HG03108 (cell line): ENCODE results near the gene KLF9.

ENCODE experiments used
- ATAC-seq: cut with Tn5 transposase; IDR thresholded peaks from one replicate; pipeline ENCODE4 v1.9.1; 2021; ENCODE audit warnings: moderate library complexity; ENCODE audit not compliant: unreplicated experiment

Gene KLF9

GRCh38 chr9:70413799-70414775 lies at the start of gene KLF9:
TSS of gene KLF9 (minus strand) at chr9:70414657. CDS start at chr9:70413363, 1,294 bp downstream.
- ATAC-seq, result peak; percentile 64

GRCh38 chr9:70463877-70464276 lies 49.4 kb upstream of the KLF9 start:
- ATAC-seq, result no peak

GRCh38 chr9:70462300-70462699 lies 47.8 kb upstream of the KLF9 start:
- ATAC-seq, result no peak

GRCh38 chr9:70457235-70457634 lies 42.8 kb upstream of the KLF9 start:
- no peak for ATAC-seq

- no peak for ATAC-seq
Measured at GRCh38 chr9:70455993-70456704, 41.7 kb upstream of the KLF9 start.

GRCh38 chr9:70452365-70452764 lies 37.9 kb upstream of the KLF9 start:
- no peak for ATAC-seq

- no peak for ATAC-seq
Measured at GRCh38 chr9:70451765-70452164, 37.3 kb upstream of the KLF9 start.

- no peak for ATAC-seq
Measured at GRCh38 chr9:70450738-70451137, 36.3 kb upstream of the KLF9 start.

GRCh38 chr9:70449461-70449860 lies 35.0 kb upstream of the KLF9 start:
- no peak for ATAC-seq

GRCh38 chr9:70448919-70449318 lies 34.5 kb upstream of the KLF9 start:
- no peak for ATAC-seq

- ATAC-seq, result no peak
Measured at GRCh38 chr9:70444904-70445303, 30.4 kb upstream of the KLF9 start.

GRCh38 chr9:70442328-70442848 lies 27.9 kb upstream of the KLF9 start:
- no peak for ATAC-seq

- ATAC-seq, result no peak
Measured at GRCh38 chr9:70441622-70442021, 27.2 kb upstream of the KLF9 start.

- no peak for ATAC-seq
Measured at GRCh38 chr9:70439991-70440706, 25.7 kb upstream of the KLF9 start.

- ATAC-seq, result no peak
Measured at GRCh38 chr9:70438341-70438928, 24.0 kb upstream of the KLF9 start.

- ATAC-seq, result no peak
Measured at GRCh38 chr9:70435948-70436347, 21.5 kb upstream of the KLF9 start.

GRCh38 chr9:70429899-70430298 lies 15.4 kb upstream of the KLF9 start:
- ATAC-seq, result no peak

- no peak for ATAC-seq
Measured at GRCh38 chr9:70428781-70429180, 14.3 kb upstream of the KLF9 start.

GRCh38 chr9:70427161-70427945 lies 12.9 kb upstream of the KLF9 start:
- ATAC-seq, result no peak

GRCh38 chr9:70425192-70425591 lies 10.7 kb upstream of the KLF9 start:
- no peak for ATAC-seq
